ENCODE data around the gene PRPF31.
"Not testable (repeated sequence)": the region's sequence is repeated elsewhere in the genome, so short reads cannot be mapped to it uniquely, and the experiment has no call there.

The PRPF31 gene, protein sequence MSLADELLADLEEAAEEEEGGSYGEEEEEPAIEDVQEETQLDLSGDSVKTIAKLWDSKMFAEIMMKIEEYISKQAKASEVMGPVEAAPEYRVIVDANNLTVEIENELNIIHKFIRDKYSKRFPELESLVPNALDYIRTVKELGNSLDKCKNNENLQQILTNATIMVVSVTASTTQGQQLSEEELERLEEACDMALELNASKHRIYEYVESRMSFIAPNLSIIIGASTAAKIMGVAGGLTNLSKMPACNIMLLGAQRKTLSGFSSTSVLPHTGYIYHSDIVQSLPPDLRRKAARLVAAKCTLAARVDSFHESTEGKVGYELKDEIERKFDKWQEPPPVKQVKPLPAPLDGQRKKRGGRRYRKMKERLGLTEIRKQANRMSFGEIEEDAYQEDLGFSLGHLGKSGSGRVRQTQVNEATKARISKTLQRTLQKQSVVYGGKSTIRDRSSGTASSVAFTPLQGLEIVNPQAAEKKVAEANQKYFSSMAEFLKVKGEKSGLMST

DNA sequence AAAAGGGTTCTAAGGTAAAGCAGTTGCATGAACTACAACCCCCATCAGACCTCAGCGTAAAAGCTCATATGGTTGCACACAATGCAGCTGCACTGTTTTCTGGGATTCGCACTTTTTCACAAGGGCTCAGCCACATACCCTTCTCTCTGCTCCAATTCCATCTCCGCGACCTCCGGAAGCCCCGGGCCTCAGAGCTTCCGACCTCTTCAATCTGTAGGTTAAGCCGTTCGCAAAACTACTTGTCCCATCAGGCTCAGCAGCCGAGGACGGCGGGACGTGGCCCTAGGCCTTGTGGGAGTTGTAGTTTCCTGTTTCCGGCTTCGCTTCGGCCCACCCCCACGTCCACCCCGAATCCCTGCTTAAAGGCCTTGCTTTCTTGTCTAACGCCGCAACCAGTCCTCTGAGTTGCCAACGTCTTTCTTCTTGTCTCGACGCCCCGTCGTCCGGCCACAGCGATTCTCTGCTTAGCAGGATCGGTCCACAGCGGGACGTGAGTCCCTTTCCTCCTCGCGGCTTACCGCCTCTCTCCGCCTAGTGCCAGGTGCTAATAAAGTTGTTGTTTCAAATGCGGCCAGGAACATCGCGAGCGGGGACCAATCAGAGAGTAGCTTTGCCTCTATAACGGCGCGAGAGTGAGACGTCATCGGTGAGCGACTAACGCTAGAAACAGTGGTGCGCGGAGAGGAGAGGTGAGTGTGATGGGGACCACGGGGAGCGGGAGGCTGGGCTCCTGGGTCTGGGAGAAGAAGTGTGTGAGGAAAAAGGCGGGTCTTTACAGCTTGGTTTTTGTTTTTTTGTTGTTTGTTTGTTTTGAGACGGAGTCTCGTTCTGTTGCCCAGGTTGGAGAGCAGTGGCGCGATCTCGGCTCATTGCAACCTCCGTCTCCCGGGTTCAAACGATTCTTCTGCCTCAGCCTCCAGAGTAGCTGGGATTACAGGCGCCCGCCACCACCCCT lies at the start of gene PRPF31, which contains the start of gene TFPT:
Gene PRPF31, plus strand, starts transcription at position 646 of the 955 bp plus-strand sequence. CDS start 2,525 bp downstream, outside the sequence.
Gene TFPT, minus strand, starts transcription at position 549 of the 955 bp plus-strand sequence. Its CDS starts 388 bp downstream, at position 161.
- DNase-seq = peak; percentile 98

DNA sequence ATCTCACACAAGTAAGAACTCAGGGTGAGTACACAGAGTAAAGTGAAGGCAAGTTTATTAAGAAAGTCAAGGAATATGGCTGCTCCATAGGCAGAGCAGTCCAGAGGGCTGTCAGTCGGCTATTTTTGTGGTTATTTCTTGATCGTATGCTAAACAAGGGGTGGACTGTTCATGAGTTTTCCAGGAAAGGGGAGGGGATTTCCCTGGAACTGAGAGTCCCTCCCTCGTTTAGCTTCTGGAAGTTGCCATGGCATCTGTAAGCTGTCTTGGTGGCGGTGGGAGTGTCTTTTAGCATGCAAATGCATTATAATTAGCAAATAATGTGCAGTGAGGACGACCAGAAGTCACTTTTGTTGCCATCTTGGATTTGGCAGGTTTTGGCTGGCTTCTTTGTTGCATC lies 46.1 kb upstream of the PRPF31 start:
- no peak for DNase-seq

DNA sequence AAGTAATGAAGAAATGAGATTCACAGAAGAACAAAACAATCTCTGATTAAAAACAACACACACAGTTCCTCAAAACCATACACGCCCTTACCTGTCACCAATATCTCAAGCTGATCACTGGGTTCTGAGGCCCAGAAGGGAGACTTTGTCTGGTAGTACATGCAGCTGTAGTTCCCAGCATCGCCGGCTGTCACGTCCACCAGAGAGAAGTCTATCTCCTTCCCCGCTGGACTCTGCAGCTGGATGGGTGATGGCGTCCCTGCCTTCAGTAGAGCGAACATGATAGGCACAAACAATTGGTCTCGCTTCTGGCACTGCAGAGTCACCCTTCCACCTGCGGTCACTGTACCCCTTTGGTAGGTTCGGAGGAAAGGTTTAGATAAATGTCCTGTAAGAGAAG lies 41.7 kb upstream of the PRPF31 start:
- no peak for DNase-seq

DNA sequence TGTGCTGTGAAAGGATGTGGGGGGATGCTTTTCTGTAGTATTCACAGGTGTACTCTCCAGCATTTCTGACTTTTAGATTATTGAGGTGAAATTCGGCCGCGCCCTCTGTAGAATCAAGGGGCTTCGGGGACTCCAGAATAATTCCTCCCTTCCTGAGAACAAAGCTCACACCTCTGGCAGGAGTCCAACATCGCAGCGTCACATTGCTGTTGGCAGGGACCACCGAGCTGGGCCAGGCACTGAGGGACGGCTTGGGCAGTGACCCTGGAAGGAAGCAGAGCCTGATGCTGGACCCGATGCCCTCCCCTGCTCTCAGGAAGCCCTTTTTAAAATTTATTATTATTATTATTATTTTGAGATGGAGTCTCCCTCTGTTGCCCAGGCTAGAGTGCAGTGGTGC lies 40.7 kb upstream of the PRPF31 start:
- DNase-seq = no peak

DNA sequence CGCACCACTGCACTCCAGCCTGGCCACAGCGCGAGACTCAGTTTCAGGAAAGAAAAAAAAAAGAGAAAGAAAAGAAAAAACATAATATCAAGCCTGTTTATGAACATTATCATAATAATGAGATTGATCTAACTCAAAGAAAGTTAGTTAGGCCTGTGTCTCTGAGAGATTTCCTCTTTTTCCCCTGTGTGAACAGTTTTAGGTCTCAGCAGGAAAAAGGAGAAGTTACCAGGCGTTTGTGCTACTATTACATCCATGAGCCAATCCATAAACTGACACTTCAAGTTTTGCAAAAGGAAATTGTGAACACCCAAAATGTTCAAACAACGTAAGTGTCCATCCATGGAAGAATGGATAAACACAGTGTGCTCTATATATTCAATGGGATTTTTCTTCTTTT lies 38.2 kb upstream of the PRPF31 start:
- no peak for DNase-seq

DNA sequence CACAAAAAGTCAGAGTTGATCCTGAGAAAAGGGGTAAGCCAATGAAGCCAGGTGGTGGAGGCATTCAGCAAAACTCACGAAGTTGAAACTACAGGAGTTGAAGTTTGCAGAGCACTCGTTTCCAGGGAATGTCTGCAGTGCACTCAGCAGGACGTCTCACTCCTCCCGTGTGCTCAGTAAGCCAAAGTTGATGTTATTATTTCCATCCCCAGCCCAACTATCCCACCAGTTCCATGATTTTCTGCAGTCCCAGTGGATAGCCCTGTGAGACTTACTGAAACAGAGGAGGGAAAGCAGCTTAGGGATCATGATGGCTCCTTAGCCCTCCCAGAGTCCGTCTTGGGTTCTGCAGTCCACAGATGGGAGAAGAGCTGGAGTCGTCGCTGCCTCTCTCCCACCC lies 34.5 kb upstream of the PRPF31 start, which contains the start of gene TARM1:
Gene TARM1, minus strand, starts transcription at position 334 of the 400 bp plus-strand sequence. Its CDS starts 25 bp downstream, at position 309.
- DNase-seq = no peak

DNA sequence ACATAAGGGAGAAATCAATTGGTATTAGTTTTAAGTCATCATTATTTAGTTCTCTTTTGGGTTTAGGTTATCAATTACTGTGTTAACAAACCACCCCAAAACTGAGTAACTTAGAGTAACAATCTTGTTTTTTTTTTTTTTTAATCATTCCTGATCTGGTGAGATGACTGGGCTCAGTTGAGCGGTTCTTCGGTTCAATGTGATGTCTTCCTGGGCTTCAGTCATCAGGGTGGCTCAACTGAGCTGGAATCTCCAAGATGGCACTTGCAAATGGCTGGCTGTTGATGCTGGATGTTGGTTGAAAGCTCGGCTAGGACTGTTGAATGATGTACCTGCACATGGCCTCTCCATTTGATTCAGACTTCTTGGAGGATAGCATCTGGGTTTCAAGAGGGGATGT lies 31.1 kb upstream of the PRPF31 start:
- DNase-seq = no peak

DNA sequence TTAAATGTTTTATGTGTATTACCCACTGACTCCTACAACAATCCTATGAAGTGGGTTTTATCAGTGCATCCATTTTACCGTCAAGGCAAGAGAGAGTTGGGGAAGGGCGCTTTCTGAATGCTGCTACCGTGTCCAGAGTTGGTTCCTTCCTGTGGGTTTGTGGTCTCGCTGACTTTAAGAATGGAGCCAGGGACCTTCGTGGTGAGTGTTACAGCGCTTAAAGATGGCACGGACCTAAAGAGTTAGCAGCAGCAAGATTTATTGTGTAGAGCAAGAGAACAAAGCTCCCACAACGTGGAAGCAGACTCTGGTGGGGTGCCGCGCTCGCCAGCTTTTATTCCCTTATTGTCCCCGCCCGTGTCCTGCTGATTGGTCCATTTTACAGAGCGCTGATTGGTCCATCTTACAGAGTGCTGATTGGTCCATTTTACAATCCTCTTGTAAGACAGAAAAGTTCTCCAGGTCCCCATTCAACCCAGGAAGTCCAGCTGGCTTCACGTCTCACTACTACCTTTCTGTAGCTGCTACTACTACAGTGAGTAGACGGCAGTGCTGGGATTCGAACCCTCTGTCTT lies 21.0 kb upstream of the PRPF31 start:
- no peak for DNase-seq

DNA sequence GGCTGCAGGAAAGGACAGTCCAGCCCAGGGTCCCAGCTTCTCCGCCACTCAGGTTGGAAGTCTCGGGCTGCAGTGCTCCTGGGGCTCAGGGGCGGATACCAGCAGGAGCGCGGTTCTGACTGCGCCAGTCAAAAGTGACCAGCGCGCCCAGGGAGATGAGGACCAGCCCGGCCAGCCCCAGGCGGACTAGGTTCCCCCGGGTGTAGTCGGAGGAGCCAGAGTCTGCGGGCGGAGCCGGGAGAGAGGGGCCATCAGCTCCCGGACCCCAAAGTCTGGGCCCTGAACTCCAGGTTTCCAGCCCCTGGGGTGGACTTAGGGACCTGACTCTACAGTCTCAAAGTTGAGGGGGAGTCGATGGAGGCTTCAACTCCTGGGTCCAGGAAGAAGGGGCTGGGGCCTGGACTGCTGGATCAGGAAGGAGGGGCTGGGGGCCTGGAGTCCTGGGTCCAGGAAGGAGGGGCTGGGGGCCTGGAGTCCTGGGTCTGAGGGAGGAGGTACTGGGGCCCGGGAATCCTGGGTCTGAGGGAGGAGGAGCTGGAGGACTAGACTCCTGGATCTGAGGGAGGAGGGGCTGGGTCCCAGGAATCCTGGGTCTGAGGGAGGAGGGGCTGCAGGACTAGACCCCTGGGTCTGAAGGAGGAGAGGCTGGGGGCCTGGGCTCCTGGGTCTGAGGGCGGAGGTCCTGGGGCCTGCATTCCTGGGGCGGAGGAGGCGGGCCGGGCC lies 20.3 kb upstream of the PRPF31 start:
- DNase-seq = no peak

DNA sequence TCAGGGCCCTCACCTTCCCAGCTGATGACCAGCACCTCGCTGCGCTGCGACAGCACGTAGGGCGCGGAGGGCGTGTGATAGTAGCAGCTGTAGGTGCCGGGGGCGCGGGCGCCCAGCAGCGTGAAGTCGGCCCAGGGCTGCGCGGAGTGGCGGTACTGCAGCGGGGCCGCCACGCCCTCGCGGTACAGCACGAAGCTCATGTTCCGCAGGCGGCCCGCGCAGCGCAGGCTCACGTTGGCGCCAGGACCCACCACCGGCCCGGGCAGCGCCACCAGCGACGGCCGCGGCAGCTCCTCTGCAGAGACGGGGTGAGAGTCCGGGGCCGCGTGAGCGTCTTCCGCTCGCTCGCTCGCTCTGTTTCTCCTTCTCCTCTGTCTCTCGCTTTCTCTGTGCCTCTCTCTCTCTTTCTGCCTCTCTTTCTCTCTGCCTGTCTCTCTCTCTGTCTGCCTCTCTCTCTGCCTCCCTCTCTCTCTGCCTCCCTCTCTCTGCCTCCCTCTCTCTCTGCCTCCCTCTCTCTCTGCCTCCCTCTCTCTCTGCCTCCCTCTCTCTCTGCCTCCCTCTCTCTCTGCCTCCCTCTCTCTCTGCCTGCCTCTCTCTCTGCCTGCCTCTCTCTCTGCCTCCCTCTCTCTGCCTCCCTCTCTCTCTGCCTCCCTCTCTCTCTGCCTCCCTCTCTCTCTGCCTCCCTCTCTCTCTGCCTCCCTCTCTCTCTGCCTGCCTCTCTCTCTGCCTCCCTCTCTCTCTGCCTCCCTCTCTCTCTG lies 19.5 kb upstream of the PRPF31 start:
- DNase-seq = peak; percentile 65

DNA sequence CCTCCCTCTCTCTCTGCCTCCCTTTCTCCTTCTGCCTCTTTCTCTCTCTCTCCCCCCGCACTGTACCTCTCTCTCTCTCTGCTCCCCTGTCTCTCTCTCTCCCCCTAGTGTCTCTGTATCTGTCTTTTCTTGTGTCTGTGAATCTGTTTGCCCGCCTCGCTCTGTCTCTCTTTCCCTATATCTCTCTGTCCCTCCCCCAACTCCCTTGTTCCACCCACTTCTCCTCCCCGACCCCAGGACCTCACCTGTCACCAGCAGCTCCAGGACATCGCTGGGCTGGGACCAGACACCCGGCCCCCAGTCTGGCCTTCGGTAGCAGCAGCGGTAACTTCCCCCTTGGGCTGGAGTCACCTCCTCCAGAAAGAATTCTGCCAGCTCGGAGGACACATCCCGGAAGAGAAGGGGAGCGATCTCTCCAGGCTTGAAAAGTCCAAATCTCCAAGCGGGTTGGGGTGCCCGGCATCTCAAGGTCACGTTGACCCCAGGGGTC lies 18.9 kb upstream of the PRPF31 start:
- DNase-seq = no peak

DNA sequence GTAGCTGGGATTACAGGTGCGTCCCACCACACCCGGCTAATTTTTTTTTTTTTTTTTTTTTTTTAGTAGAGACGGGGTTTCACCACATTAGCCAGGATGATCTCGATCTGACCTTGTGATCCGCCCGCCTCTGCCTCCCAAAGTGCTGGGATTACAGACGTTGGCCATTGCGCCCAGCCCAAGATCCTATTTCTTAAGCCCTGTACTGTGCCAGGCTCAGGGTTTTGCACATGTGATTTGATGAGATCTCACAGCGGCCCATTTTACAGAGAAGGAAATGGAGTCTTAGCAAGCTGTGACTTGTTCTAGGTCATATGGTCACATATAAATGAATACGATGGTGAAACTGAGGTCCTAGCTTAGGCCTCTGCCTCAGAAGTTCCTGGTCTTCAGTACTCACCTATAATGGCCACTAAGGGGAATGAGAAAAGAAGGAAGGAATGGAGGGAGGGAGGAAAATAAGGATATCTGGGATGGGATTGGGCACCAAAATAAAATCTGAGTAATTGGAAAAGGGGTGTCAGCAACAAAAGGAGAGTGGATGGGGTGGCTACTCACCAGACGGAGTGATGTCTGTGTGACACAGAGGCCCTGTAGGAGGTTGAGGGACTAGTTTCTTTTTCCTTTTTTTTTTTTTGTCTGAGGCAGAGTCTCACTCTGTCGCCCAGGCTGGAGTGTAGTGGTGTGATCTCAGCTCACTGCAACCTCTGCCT lies 16.2 kb upstream of the PRPF31 start:
- no peak for DNase-seq

DNA sequence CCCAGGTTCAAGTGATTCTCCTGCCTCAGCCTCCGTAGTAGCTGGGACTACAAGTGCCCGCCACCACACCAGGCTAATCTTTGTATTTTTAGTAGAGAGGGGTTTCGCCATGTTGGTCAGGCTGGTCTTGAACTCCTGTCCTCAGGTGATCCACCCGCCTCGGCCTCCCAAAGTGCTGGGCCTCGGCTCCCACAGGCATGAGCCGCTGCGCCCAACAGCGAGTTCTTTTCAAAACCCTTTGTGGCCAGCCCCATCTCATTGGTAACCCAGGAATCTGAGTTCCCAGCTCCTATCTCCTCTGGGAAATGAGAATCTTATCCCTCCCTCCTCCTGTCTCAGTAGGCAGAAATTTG lies 15.7 kb upstream of the PRPF31 start:
- DNase-seq = not testable (repeated sequence)

DNA sequence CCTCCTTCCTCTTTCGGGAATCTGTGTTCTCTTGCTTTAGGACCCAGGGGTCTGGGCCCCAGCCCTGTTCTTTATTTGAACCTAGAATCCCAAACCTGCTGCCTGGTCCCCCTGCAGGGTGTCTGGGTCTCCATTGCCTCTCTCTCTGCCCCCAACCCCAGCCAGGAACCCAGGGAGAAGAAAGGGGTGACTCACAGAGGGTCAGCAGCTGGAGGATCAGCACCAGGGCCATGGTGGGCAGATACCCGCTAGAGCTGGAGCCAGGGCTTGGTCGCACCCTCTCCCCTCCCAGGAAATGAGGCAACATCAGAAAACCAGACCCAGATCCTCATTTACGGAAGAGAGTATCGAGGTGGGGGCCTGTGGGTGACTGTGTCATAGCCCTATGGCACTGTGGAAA lies 15.0 kb upstream of the PRPF31 start, which contains the start of gene OSCAR:
Gene OSCAR, minus strand, starts transcription at position 243 of the 400 bp plus-strand sequence. Its CDS starts 11 bp downstream, at position 232.
- no peak for DNase-seq

DNA sequence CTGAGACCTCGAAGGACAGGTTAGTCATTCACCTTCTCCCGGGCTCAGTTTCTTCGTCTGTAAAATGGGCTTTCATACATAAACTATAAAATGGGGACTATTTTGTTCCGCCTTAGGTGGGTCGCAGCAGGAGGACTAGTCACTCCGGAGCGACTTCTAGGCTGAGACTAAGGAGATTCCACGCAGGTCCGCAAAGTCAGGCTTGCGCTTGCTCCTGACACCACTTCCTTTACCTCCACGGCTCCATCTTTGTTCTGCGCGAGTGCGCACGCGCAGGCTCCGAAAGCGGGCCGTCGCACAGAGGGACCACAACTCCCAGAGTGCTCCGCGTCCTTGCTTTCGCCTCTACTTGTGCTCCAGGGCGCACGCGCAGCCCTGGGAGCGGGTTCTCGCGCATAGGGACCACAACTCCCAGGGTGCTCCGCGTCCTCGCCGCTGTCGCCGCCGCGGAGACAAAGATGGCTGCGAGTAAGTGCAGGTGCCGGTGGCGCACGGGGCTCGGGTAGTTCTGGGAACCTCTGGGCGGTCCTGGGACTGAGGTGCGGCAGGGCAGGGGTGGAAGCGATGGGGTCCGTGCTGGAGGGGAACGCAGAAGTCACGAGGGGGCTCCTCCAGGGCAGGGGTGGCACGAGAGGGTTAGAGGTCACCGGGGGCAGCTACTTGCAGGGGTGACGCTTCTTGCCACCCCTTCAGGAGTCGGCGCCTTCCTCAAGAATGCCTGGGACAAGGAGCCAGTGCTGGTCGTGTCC lies 13.0 kb upstream of the PRPF31 start, which contains the start of gene NDUFA3:
Gene NDUFA3, plus strand, starts transcription at position 435 of the 749 bp plus-strand sequence. Its CDS starts 24 bp downstream, at position 459.
- DNase-seq = peak; percentile 98

DNA sequence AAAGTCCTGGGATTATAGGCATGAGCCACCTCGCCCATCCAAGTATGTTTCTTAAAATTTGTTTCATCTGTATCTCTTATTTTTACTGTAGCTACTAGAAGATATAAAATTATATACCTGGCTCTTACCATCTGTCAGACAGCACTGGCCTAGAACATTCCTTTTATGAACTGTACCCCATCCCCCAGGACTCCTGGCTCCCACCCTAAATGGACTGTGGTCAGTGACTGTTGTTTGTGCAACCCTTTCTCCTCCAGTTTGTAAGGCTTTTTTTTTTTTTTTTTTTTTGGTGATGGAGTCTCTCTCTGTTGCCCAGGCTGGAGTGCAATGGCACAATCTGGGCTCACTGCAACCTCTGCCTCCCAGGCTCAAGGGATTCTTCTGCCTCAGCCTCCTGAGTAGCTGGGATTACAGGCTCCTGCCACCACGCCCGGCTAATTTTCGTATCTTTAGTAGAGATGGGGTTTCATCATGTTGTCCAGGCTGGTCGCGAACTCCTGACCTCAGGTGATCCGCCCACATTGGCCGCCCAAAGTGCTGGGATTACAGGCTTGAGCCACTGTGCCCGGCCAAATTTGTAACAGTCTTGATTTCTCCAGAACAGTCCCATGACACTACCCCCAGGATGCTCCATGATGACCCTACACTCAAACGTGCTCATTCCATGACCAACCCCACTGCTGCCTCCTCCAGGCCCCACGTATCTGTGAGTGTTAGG lies 10.4 kb upstream of the PRPF31 start:
- DNase-seq = no peak

DNA sequence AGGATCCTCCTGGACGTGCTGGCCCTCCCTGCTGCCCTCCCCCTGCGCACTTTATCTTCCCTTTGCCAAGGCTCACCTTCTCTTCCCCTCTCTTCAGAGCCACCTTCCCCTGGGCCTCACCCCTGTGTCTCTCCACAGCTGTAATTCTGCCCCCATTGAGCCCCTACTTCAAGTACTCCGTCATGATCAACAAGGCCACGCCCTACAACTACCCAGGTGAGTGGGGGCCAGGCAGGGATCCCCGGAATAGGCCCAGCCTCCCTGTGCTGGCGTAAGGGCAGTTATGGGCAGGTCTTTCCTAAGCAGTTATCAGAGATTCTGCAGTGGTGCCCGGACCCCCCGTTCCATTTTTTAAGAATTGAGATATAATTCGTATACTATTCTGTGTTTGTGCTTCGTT lies 9.8 kb upstream of the PRPF31 start:
- no peak for DNase-seq

DNA sequence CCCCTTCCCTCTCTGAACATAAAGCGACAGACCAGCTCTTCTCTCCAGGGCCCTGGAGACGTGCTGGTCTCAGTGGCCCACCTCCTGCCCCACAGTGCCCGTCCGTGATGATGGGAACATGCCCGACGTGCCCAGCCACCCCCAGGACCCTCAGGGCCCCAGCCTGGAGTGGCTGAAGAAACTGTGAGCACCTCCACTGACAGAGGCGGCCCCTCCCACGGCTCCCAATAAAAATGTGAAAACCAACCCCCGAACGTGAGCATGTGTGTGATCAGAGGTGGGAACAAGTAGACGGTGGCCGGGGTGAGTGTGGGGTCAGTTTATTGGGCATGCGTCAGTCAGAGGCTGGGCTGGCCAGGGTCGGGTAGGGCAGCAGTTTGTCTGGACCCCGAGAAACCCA lies 8.8 kb upstream of the PRPF31 start:
- no peak for DNase-seq

Measured in CD4-positive, alpha-beta T cell treated with Interleukin-17A for 1 hour (primary cell).